ENCODE results near the gene AP2A1. TPM values are rescaled to one million over a fixed set of nuclear protein-coding genes. Genes with fewer than 3 reads are reported as not detected.

The AP2A1 gene
- total and polyA plus RNA-seq, 2 donors (not counting 3 experiments of a cell fraction or from before 2014, with no cell fraction given) = 108 to 113 TPM

- ChIA-PET CTCF (no interaction called here), POLR2A (no interaction called here)
- no peak overlapping the region for H3K4me3 ChIP-seq (replicated peaks in 1 of 3; ENCODE audit: insufficient read depth in 1 of 3, low read depth in 1 of 3, low read length in 3 of 3)
- no peak overlapping the region for H3K4me2 ChIP-seq (ENCODE audit: insufficient read depth, low read length)
- no peaks in the 10 kb centered on the region for H3K9me3 ChIP-seq (replicated peaks; ENCODE audit: control insufficient read depth, insufficient read depth, low read length)
- no peaks in the 10 kb centered on the region for H3K79me2 ChIP-seq (ENCODE audit: control insufficient read depth, insufficient read depth, low read length)
- no peak overlapping the region for H2AFZ ChIP-seq (ENCODE audit: low read depth, low read length)
- H3K36me3 ChIP-seq (ENCODE audit: control insufficient read depth in 2 of 2, extremely low read depth in 1 of 2, insufficient read depth in 2 of 2, low read length in 2 of 2) = peaks cover 9 to 53% of the 10 kb centered on the region in 2 experiments
- no peaks in the 10 kb centered on the region for H4K20me1 ChIP-seq (replicated peaks; ENCODE audit: control insufficient read depth, extremely low read depth, insufficient read depth, low read length)
- no peak overlapping the region for H3K27ac ChIP-seq (ENCODE audit: insufficient read depth, low read depth, low read length)
- no peaks in the 10 kb centered on the region for H3K9me1 ChIP-seq (replicated peaks; ENCODE audit: control insufficient read depth, extremely low read depth, insufficient read depth, low read length)
- no peak overlapping the region for H3K9ac ChIP-seq (replicated peaks; ENCODE audit: extremely low read depth, insufficient read depth, low read length)
- DNase-seq (ENCODE audit: low read depth, low spot score) (no peak), FAIRE-seq (no peak)
- no peak for TF ChIP-seq POLR2AphosphoS5 (IDR thresholded peaks at IDR 0.05; ENCODE audit: insufficient read depth, low read depth, low read length)
- TF ChIP-seq MYC (IDR thresholded peaks at IDR 0.05; ENCODE audit: low read depth, low read length) = no peak
- TF ChIP-seq MAX (IDR thresholded peaks at IDR 0.05; ENCODE audit: insufficient read depth, insufficient read length) = no peak
- TF ChIP-seq JUN (IDR thresholded peaks at IDR 0.05; ENCODE audit: borderline replicate concordance, insufficient read depth, insufficient read length, low read depth) = no peak
- BruUV-seq (replicated peaks) = no TSS peak
- dilution Hi-C loops (cut with MboI; ENCODE audit: extremely low pct_ligation_motif_present, low sequenced_read_pairs) = no loop called here
- intact Hi-C loops (cut with micrococcal nuclease) = no loop called here
- H3K27me3 ChIP-seq (ENCODE audit: control insufficient read depth in 2 of 2, insufficient read depth in 2 of 2, low read length in 2 of 2) = no peaks in the 10 kb centered on the region
- H3K4me1 ChIP-seq (ENCODE audit: control insufficient read depth, extremely low read depth, insufficient read depth, low read length) = no peaks in the 10 kb centered on the region
Observed at GRCh38 chr19:49798574-49798973, 31.8 kb downstream of the AP2A1 start.

GRCh38 chr19:49799271-49799797, 32.5 kb downstream of the AP2A1 start:
- TSS peak; percentile 39 for BruUV-seq (replicated peaks)
- no peaks in the 10 kb centered on the region for H3K9me1 ChIP-seq (replicated peaks; ENCODE audit: control insufficient read depth, extremely low read depth, insufficient read depth, low read length)
- H3K36me3 ChIP-seq (ENCODE audit: control insufficient read depth in 2 of 2, extremely low read depth in 1 of 2, insufficient read depth in 2 of 2, low read length in 2 of 2) = peaks cover 9 to 54% of the 10 kb centered on the region in 2 experiments
- no peaks in the 10 kb centered on the region for H3K27me3 ChIP-seq (ENCODE audit: control insufficient read depth in 2 of 2, insufficient read depth in 2 of 2, low read length in 2 of 2)
- H3K9me3 ChIP-seq (replicated peaks; ENCODE audit: control insufficient read depth, insufficient read depth, low read length) = no peaks in the 10 kb centered on the region
- H3K27ac ChIP-seq (ENCODE audit: insufficient read depth, low read depth, low read length) = no peak overlapping the region
- ChIA-PET POLR2A (no interaction called here), CTCF (no interaction called here)
- dilution Hi-C loops (cut with MboI; ENCODE audit: extremely low pct_ligation_motif_present, low sequenced_read_pairs) = no loop called here
- DNase-seq (ENCODE audit: low read depth, low spot score) (no peak), FAIRE-seq (no peak)
- no peak overlapping the region for H3K4me3 ChIP-seq (replicated peaks in 1 of 3; ENCODE audit: insufficient read depth in 1 of 3, low read depth in 1 of 3, low read length in 3 of 3)
- no peak overlapping the region for H2AFZ ChIP-seq (ENCODE audit: low read depth, low read length)
- TF ChIP-seq JUN (IDR thresholded peaks at IDR 0.05; ENCODE audit: borderline replicate concordance, insufficient read depth, insufficient read length, low read depth) = no peak
- no peak for TF ChIP-seq POLR2AphosphoS5 (IDR thresholded peaks at IDR 0.05; ENCODE audit: insufficient read depth, low read depth, low read length)
- no peak for TF ChIP-seq FOS (IDR thresholded peaks at IDR 0.05; ENCODE audit: borderline replicate concordance, insufficient read depth, low read length)
- no peak for TF ChIP-seq EZH2 (IDR thresholded peaks at IDR 0.05; ENCODE audit: borderline replicate concordance, low read depth, low read length, severe bottlenecking)
- no peak for TF ChIP-seq MAX (IDR thresholded peaks at IDR 0.05; ENCODE audit: insufficient read depth, insufficient read length)
- no peak for TF ChIP-seq MYC (IDR thresholded peaks at IDR 0.05; ENCODE audit: low read depth, low read length)
- TF ChIP-seq CTCF (IDR thresholded peaks at IDR 0.05; ENCODE audit: extremely low read depth in 1 of 2, insufficient read depth in 1 of 2, low read depth in 1 of 2, low read length in 2 of 2) = no peak
- TF ChIP-seq POLR2A (IDR thresholded peaks at IDR 0.05; ENCODE audit: low read depth, low read length) = no peak
- TF ChIP-seq GATA2 (IDR thresholded peaks at IDR 0.05; ENCODE audit: insufficient read depth, insufficient read length, low read depth, low read length) = no peak
- no peaks in the 10 kb centered on the region for H3K4me1 ChIP-seq (ENCODE audit: control insufficient read depth, extremely low read depth, insufficient read depth, low read length)
- no peaks in the 10 kb centered on the region for H3K79me2 ChIP-seq (ENCODE audit: control insufficient read depth, insufficient read depth, low read length)
- no peak overlapping the region for H3K9ac ChIP-seq (replicated peaks; ENCODE audit: extremely low read depth, insufficient read depth, low read length)
- H3K4me2 ChIP-seq (ENCODE audit: insufficient read depth, low read length) = no peak overlapping the region
- intact Hi-C loops (cut with micrococcal nuclease) = no loop called here
- no peaks in the 10 kb centered on the region for H4K20me1 ChIP-seq (replicated peaks; ENCODE audit: control insufficient read depth, extremely low read depth, insufficient read depth, low read length)
